ENCODE results near the gene SS18L1. TPM values are rescaled to one million over a fixed set of nuclear protein-coding genes. Genes with fewer than 3 reads are reported as not detected.

The SS18L1 gene
- total RNA-seq, 6 experiments from 2014 or later, result 14.1 to 26.5 (median 23.7) TPM

DNA sequence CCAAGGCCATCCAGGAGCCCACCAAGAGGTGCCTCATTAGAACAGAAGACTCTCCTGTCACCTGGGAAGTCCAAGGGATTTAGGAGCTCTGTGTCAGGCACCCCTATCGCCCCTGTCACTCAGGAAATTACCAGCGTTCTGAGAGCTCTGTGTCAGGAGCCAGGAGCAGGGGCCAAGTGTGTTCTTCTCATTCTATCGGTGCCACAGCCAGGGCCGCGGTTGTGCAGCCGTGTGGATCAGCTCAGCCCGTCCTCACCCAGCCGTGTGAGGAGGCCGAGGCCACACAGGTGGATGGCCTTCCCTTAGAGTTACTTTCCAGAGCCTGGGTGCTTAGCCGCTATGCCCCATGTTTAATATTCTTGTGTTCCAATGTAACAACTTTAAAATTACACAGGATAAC is 49.1 kb downstream of the SS18L1 start:
- Histone ChIP-seq H3K27me3 (no peaks in the 10 kb centered on the region), H3K27ac (peak overlapping the region in 1 of 3 donors; percentile 7), H3K36me3 (peaks cover 0 to 24% (median 2%) of the 10 kb centered on the region in 4 donors), H3K9me3 (no peaks in the 10 kb centered on the region), H3K4me1 (peaks cover 0 to 15% (median 2%) of the 10 kb centered on the region in 4 donors), H3K4me3 (no peak overlapping the region)
- TF ChIP-seq CTCF (IDR thresholded peaks at IDR 0.05) (no peak), POLR2A (IDR thresholded peaks at IDR 0.05) (no peak)
- peak in 2 of 3 donors; percentile 14 to 24 for DNase-seq
- intact Hi-C loops (cut with DNase I), result no loop called here
- 83% methylated on average over 1 of the region's 10 CpGs for WGBS (ENCODE audit: insufficient coverage, low coverage, low lambda C conversion rate, missing lambda C conversion rate)
- ATAC-seq, result peak in 2 of 4 donors; percentile 15 to 18

DNA sequence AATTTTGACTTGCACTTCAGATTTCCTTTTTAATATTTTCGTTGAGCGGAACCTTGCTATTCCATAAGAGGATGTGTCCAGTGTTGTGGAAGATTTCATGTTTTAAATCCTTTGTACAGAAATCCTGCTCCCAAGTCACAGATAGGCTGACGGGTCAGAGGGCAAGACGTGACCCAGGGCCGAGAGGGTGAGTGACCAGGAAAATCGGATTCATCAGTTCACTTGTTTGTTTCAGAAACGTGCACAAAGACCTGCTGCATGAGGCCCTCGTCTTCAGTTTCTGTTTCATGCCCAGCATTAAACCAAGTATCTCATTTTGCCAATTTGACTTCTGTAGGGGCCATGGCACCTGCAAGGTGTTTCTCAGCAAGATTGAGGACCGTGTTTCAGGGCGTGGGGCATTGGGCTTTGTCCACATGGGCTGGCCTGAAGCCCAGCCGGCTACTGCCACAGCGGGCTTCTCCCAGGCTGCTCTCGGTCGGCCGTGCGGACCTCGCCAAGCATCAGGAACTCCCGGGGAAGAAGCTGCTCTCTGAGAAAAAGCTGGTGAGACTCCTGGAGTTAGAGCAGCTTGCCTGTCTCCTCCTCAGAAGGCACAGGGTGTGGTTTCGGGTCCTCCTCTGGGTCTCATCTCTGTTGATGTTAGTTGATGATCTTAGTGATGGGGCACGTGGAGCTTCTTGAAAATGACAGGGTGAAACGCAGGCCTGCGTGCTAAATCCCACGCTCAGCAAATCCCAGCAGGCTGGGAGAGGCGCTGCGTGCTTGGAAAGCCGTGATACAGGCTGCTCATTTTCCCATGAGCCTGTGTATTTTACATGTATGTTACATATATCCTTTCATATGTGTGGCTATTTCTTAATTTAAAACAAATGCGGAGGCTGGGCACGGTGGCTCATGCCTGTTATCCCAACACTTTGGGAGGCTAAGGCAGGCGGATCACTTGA is 49.8 kb downstream of the SS18L1 start:
- intact Hi-C loops (cut with DNase I), result no loop called here
- Histone ChIP-seq H3K36me3 (peaks cover 0 to 31% (median 7%) of the 10 kb centered on the region in 4 donors), H3K27me3 (no peaks in the 10 kb centered on the region), H3K9me3 (no peaks in the 10 kb centered on the region), H3K27ac (peak overlapping the region in 1 of 3 donors; percentile 7), H3K4me1 (peaks cover 0 to 10% (median 0%) of the 10 kb centered on the region in 4 donors), H3K4me3 (no peak overlapping the region)
- peak; percentile 60 to 66 (median 64) for ATAC-seq
- TF ChIP-seq POLR2A (IDR thresholded peaks at IDR 0.05) (no peak), CTCF (IDR thresholded peaks at IDR 0.05) (no peak)
- 56% methylated on average over 17 of the region's 29 CpGs for WGBS (ENCODE audit: insufficient coverage, low coverage, low lambda C conversion rate, missing lambda C conversion rate)
- DNase-seq, result peak in 2 of 3 donors; percentile 32 to 60

DNA sequence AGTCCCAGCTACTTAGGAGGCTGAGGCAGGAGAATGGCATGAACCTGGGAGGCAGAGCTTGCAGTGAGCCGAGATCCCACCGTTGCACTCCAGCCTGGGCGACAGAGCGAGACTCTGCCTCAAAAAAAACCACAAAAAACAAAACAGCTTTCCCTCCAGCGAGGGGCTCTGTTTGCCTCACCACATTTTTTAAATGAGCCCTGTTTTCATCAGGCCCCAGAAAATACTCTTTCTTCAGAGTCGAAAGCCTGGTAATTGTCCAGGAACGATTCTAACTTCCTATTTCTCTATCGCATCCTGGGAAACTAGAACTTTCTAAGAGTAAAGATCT is 51.5 kb downstream of the SS18L1 start:
- no peaks in the 10 kb centered on the region for H3K27me3 ChIP-seq
- ATAC-seq, result no peak
- H3K9me3 ChIP-seq, result no peaks in the 10 kb centered on the region
- H3K4me3 ChIP-seq, result no peak overlapping the region
- no peak for DNase-seq
- WGBS (ENCODE audit: insufficient coverage, low coverage, low lambda C conversion rate, missing lambda C conversion rate), result 83% methylated on average over 4 of the region's 8 CpGs
- H3K27ac ChIP-seq, result no peak overlapping the region
- H3K4me1 ChIP-seq, result peaks cover 0 to 10% (median 0%) of the 10 kb centered on the region in 4 donors
- peaks cover 0 to 38% (median 14%) of the 10 kb centered on the region in 4 donors for H3K36me3 ChIP-seq
- intact Hi-C loops (cut with DNase I), result no loop called here
- TF ChIP-seq POLR2A (IDR thresholded peaks at IDR 0.05) (no peak), CTCF (IDR thresholded peaks at IDR 0.05) (no peak)

- WGBS (ENCODE audit: insufficient coverage, low coverage, low lambda C conversion rate, missing lambda C conversion rate), result 92% methylated on average over 10 of the region's 10 CpGs
- Histone ChIP-seq H3K36me3 (peaks cover 0 to 45% (median 16%) of the 10 kb centered on the region in 4 donors), H3K4me3 (no peak overlapping the region), H3K27ac (no peak overlapping the region), H3K9me3 (no peaks in the 10 kb centered on the region), H3K27me3 (no peaks in the 10 kb centered on the region), H3K4me1 (peaks cover 0 to 10% (median 0%) of the 10 kb centered on the region in 4 donors)
- DNase-seq, result peak in 2 of 3 donors; percentile 4 to 27
- intact Hi-C loops (cut with DNase I), result no loop called here
- TF ChIP-seq POLR2A (IDR thresholded peaks at IDR 0.05) (no peak), CTCF (IDR thresholded peaks at IDR 0.05) (no peak)
- ATAC-seq, result no peak
Measured at GRCh38 chr20:62195736-62196135, 52.2 kb downstream of the SS18L1 start.

Measured in right lobe of liver (tissue), 6 donors.